Kidney (tissue), 14 donors: Measurements from ENCODE around the gene DYNC1LI1. TPM values are rescaled to one million over a fixed set of nuclear protein-coding genes. Genes with fewer than 3 reads are reported as not detected.
"Not testable (repeated sequence)": the region's sequence is repeated elsewhere in the genome, so short reads cannot be mapped to it uniquely, and the experiment has no call there.

Source experiments
- DNase-seq, 5 donors: peaks; one replicate each; pipeline ENCODE4 v3.0.0-alpha.2; 2013 to 2020
- FAIRE-seq: peaks from 2 replicates; lab custom pipeline; 2012; peaks lifted over from hg19 to GRCh38; lab: Jason Lieb, UNC
- H3K27ac ChIP-seq, 2 donors: one replicate each; pipeline ENCODE4 v1.7.0; 2013; ENCODE audit warnings: low read depth in 2 of 2, low read length in 2 of 2, inconsistent platforms in 1 of 2
- H3K27me3 ChIP-seq: one replicate; pipeline ENCODE4 v1.7.1; 2013; ENCODE audit warnings: low read length, inconsistent platforms; ENCODE audit not compliant: control insufficient read depth, insufficient read depth
- H3K36me3 ChIP-seq, 3 donors: one replicate each; pipeline versions ENCODE4 v1.7.0 to v1.7.1; 2013; ENCODE audit warnings: low read length in 3 of 3, control low read depth in 1 of 3, inconsistent platforms in 1 of 3; ENCODE audit not compliant: insufficient read depth in 3 of 3, control insufficient read depth in 2 of 3
- H3K4me1 ChIP-seq, 3 donors: one replicate each; pipeline versions ENCODE4 v1.7.0 to v1.7.1; 2013; ENCODE audit warnings: low read length in 3 of 3, inconsistent platforms in 1 of 3, low read depth in 1 of 3; ENCODE audit not compliant: control insufficient read depth in 2 of 3, insufficient read depth in 2 of 3
- H3K4me3 ChIP-seq, 3 donors: one replicate each; pipeline versions ENCODE4 v1.7.0 to v1.8.1; 2013; ENCODE audit warnings: low read length in 3 of 3, control low read depth in 1 of 3, inconsistent platforms in 1 of 3
- H3K9ac ChIP-seq, 3 donors: one replicate each; pipeline versions ENCODE4 v1.7.0 to v1.7.1; 2013; ENCODE audit warnings: low read length in 3 of 3, control low read depth in 1 of 3, inconsistent platforms in 1 of 3
- H3K9me3 ChIP-seq, 3 donors: one replicate each; pipeline versions ENCODE4 v1.7.0 to v1.7.1; 2013; ENCODE audit warnings: low read length in 3 of 3, control low read depth in 1 of 3, inconsistent platforms in 1 of 3; ENCODE audit not compliant: control insufficient read depth in 2 of 3, insufficient read depth in 1 of 3
- CTCF ChIP-seq: IDR thresholded peaks from 3 replicates; pipeline ENCODE4 v1.5.1; 2012; ENCODE audit warnings: mild to moderate bottlenecking, moderate library complexity, borderline replicate concordance; ENCODE audit not compliant: insufficient read depth; ENCODE audit errors: extremely low read depth
- intact Hi-C: fragments of 100-400 bp; cut with DNase I; formaldehyde crosslinking; loops from one replicate; pipeline ENCODE4 v1.11.1; 2022
- polyA plus RNA-seq: library from polyadenylated mRNA; stranded (reverse); fragments of 350-450 nt; fragmentation: Illumina TruSeq; extraction: RNeasy Lipid Tissue Mini Kit (QIAGEN cat#74804); gene quantifications from one replicate; pipeline ENCODE4 v1.2.3, GENCODE V29; 2014; ENCODE audit warnings: low read depth, low replicate concordance; ENCODE audit not compliant: insufficient read depth
- total RNA-seq: library from RNA; stranded (reverse); fragmentation: NEBNext Ultra II Directional; extraction: Animal tissue kit (Norgen Biotek cat#: 25700); gene quantifications from one replicate; pipeline ENCODE4 v1.2.1, GENCODE V29; 2021
- donor health status: control.
- donor health status: control.
- donor health status: control.
- donor health status: control.
- donor health status: control.
- donor health status: DM: yes; HTN: yes; CAD: no.
- donor health status: Normal renal cell carcinoma (clear cell type).

DYNC1LI1 gene
- total and polyA plus RNA-seq, 2 donors from 2014 or later, result 24.3 to 28.2 TPM

DNA sequence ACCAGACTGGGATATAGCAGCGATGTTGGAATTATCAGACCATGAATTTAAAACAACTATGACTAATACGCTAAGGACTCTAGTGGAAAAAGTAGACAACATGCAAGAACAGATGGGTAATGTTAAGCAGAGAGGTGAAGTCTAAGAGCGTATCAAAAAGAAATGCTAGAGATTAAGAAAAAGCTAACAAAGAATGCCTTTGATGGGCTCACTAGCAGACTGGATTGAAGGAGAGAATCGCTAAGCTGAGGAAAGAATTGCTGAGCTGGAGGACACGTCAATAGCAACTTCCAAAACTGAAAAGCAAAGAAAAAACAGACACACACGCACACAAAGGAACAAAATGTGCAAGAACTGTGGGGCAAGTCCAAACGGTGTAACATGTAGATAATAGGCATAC is 48.0 kb downstream of the DYNC1LI1 start:
- H3K27ac ChIP-seq, result no peak overlapping the region
- no peaks in the 10 kb centered on the region for H3K9me3 ChIP-seq
- no peak for DNase-seq
- no peak for TF ChIP-seq CTCF
- no peaks in the 10 kb centered on the region for H3K27me3 ChIP-seq
- intact Hi-C loops, result no loop called here
- peaks cover 0 to 14% (median 7%) of the 10 kb centered on the region in 3 donors for H3K36me3 ChIP-seq
- no peaks in the 10 kb centered on the region for H3K4me1 ChIP-seq
- H3K4me3 ChIP-seq, result no peak overlapping the region
- no peak for FAIRE-seq
- H3K9ac ChIP-seq, result no peak overlapping the region

- FAIRE-seq, H3K27ac ChIP-seq, DNase-seq, H3K4me1 ChIP-seq, H3K27me3 ChIP-seq, H3K36me3 ChIP-seq, H3K9me3 ChIP-seq, H3K4me3 ChIP-seq, intact Hi-C loops, H3K9ac ChIP-seq: not testable (repeated sequence)
These were observed 51.7 kb downstream of the DYNC1LI1 start for GRCh38 chr3:32518921-32519320.

- H3K4me3 ChIP-seq, intact Hi-C loops, H3K4me1 ChIP-seq, H3K36me3 ChIP-seq, H3K27ac ChIP-seq, H3K9me3 ChIP-seq, H3K27me3 ChIP-seq, DNase-seq, FAIRE-seq, H3K9ac ChIP-seq: not testable (repeated sequence)
These were observed 53.9 kb downstream of the DYNC1LI1 start for GRCh38 chr3:32516751-32517150.

- no peak overlapping the region for H3K4me3 ChIP-seq
- no peaks in the 10 kb centered on the region for H3K4me1 ChIP-seq
- DNase-seq (no peak), FAIRE-seq (no peak)
- no peaks in the 10 kb centered on the region for H3K36me3 ChIP-seq
- intact Hi-C loops, result loop anchor here (5.0 kb wide), 1 partner anchor 151 kb away; no protein-coding TSS in a partner anchor
- H3K27me3 ChIP-seq, result no peaks in the 10 kb centered on the region
- H3K27ac ChIP-seq, result no peak overlapping the region
- no peaks in the 10 kb centered on the region for H3K9me3 ChIP-seq
- H3K9ac ChIP-seq, result no peak overlapping the region
- no peak for TF ChIP-seq CTCF
These were observed 59.7 kb downstream of the DYNC1LI1 start for GRCh38 chr3:32511005-32511404.
